ENCODE data around the gene ERC1.

- TF ChIP-seq EZH2 (IDR thresholded peaks at IDR 0.05): no peak
- TF ChIP-seq POLR2AphosphoS5 (IDR thresholded peaks at IDR 0.05; ENCODE audit: borderline replicate concordance, low read depth, low read length): no peak
- no peak for TF ChIP-seq FOXP2 (optimal IDR thresholded peaks at IDR 0.05; ENCODE audit: control extremely low read depth, extremely low read length, insufficient read depth)
Measured at GRCh38 chr12:1532375-1533165, 541.5 kb downstream of the ERC1 start.
